SU-DHL-6 (cell line): ENCODE data around the gene CUL9.

Source experiments
- H2AFZ ChIP-seq: fragments of 200-600 bp; sonication (generic); 2 replicates; pipeline ENCODE4 v1.6.1; 2014; ENCODE audit warnings: low read depth, mild to moderate bottlenecking, moderate library complexity, mixed read lengths, antibody characterized with exemption, low read length; ENCODE audit not compliant: severe bottlenecking
- H3F3A ChIP-seq: fragments of 200-600 bp; shearing (Covaris generic); 2 replicates; pipeline ENCODE4 v1.6.0; 2016; ENCODE audit warnings: antibody characterized with exemption, mild to moderate bottlenecking; ENCODE audit not compliant: insufficient read depth
- H3K27ac ChIP-seq: fragments of 200-600 bp; sonication (generic); 2 replicates; pipeline ENCODE4 v1.5.1; 2016; ENCODE audit warnings: low read depth, mild to moderate bottlenecking, low read length, moderate library complexity, mixed read lengths
- H3K27me3 ChIP-seq: fragments of 200-600 bp; sonication (generic), shearing (Covaris generic); 2 replicates; pipeline ENCODE4 v1.6.0; 2014; ENCODE audit warnings: mild to moderate bottlenecking, low read length
- H3K36me3 ChIP-seq: fragments of 200-600 bp; sonication (generic); 2 replicates; pipeline ENCODE4 v1.6.1; 2014; ENCODE audit warnings: mild to moderate bottlenecking, low read length, mixed read lengths
- H3K4me2 ChIP-seq: fragments of 300-600, 200-600 bp; shearing (Covaris generic), sonication (generic); 2 replicates; pipeline ENCODE4 v1.6.0; 2014; ENCODE audit warnings: low read length, low read depth, mild to moderate bottlenecking; ENCODE audit not compliant: poor library complexity, severe bottlenecking
- H3K4me3 ChIP-seq: fragments of 200-600 bp; sonication (generic); 2 replicates; pipeline ENCODE4 v1.5.1; 2014; ENCODE audit warnings: antibody characterized with exemption, low read length, mild to moderate bottlenecking, mixed read lengths; ENCODE audit not compliant: insufficient read depth, poor library complexity, severe bottlenecking
- H3K79me2 ChIP-seq: fragments of 200-600 bp; sonication (generic); 2 replicates; pipeline ENCODE4 v1.6.1; 2014; ENCODE audit warnings: mild to moderate bottlenecking, low read length, moderate library complexity; ENCODE audit not compliant: insufficient read depth
- H3K9ac ChIP-seq: fragments of 200-600 bp; sonication (generic); 2 replicates; pipeline ENCODE4 v1.7.0; 2014; ENCODE audit warnings: mild to moderate bottlenecking, low read length
- H3K9me2 ChIP-seq: fragments of 200-600 bp; sonication (generic); replicated peaks from 2 replicates; pipeline ENCODE4 v1.6.1; 2014; ENCODE audit warnings: low read length; ENCODE audit not compliant: insufficient read depth
- H3K9me3 ChIP-seq: fragments of 200-600 bp; sonication (generic); 2 replicates; pipeline ENCODE4 v1.6.1; 2014; ENCODE audit warnings: low read length, mixed read lengths; ENCODE audit not compliant: insufficient read depth
- H4K20me1 ChIP-seq: fragments of 200-600 bp; sonication (generic); 2 replicates; pipeline ENCODE4 v1.6.1; 2014; ENCODE audit warnings: low read depth, mild to moderate bottlenecking, antibody characterized with exemption, low read length, moderate library complexity, mixed read lengths
- CTCF ChIP-seq: fragments of 200-600 bp; sonication (generic); IDR thresholded peaks from one replicate; pipeline ENCODE4 v1.5.1; 2017; ENCODE audit warnings: antibody characterized with exemption, mild to moderate bottlenecking, low read length, moderate library complexity; ENCODE audit not compliant: insufficient read depth, poor library complexity, severe bottlenecking
- EZH2phosphoT487 ChIP-seq: fragments of 200-600 bp; sonication (generic), shearing (Covaris generic); conservative IDR thresholded peaks from 2 replicates; pipeline ENCODE4 v1.6.1; 2018; ENCODE audit warnings: mild to moderate bottlenecking, antibody characterized with exemption, low read length, moderate library complexity, mixed read lengths

CUL9 gene

DNA sequence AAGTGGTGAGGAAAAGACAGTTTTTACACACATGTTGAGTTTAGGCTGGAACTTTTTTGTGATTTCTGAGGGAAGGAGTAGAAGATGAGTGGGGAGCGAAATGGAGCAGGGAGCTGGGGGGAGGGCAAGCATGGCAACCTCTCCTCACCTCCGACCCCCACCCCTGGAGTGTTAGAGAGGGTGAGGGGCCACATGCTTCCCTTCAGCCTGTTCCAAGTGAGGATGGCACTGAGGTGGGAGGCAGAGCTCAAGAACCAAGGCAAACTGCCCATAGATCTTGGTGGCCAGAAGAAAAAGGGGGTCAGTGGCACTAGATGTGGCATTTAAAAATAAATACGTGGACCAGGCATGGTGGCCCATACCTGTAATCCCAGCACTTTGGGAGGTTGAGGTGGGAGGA is 66.1 kb downstream of the CUL9 start:
- H3K9me2 ChIP-seq = no peaks in the 10 kb centered on the region
- H3K9ac ChIP-seq = no peak overlapping the region
- H3K79me2 ChIP-seq = no peaks in the 10 kb centered on the region
- no peak overlapping the region for H3K4me3 ChIP-seq
- no peak overlapping the region for H2AFZ ChIP-seq
- H4K20me1 ChIP-seq = no peaks in the 10 kb centered on the region
- no peaks in the 10 kb centered on the region for H3K27me3 ChIP-seq
- H3K36me3 ChIP-seq = no peaks in the 10 kb centered on the region
- no peak overlapping the region for H3K27ac ChIP-seq
- peaks cover 5% of the 10 kb centered on the region for H3F3A ChIP-seq
- H3K4me2 ChIP-seq = peak overlapping the region; percentile 71
- H3K9me3 ChIP-seq = no peaks in the 10 kb centered on the region
- TF ChIP-seq EZH2phosphoT487 = no peak
- no peak for TF ChIP-seq CTCF

- Histone ChIP-seq H3F3A (peaks cover 5% of the 10 kb centered on the region), H3K4me2 (no peak overlapping the region), H3K9ac (no peak overlapping the region), H2AFZ (no peak overlapping the region), H3K9me2 (no peaks in the 10 kb centered on the region), H3K79me2 (no peaks in the 10 kb centered on the region), H4K20me1 (no peaks in the 10 kb centered on the region), H3K27me3 (no peaks in the 10 kb centered on the region), H3K4me3 (no peak overlapping the region), H3K27ac (no peak overlapping the region), H3K36me3 (no peaks in the 10 kb centered on the region), H3K9me3 (no peaks in the 10 kb centered on the region)
- TF ChIP-seq EZH2phosphoT487 (no peak), CTCF (no peak)
These were observed 66.8 kb downstream of the CUL9 start for GRCh38 chr6:43248791-43249190.

GRCh38 chr6:43250992-43251373 is 69.0 kb downstream of the CUL9 start:
- no peaks in the 10 kb centered on the region for H4K20me1 ChIP-seq
- no peaks in the 10 kb centered on the region for H3K9me3 ChIP-seq
- H3K79me2 ChIP-seq = no peaks in the 10 kb centered on the region
- no peaks in the 10 kb centered on the region for H3K9me2 ChIP-seq
- no peaks in the 10 kb centered on the region for H3K36me3 ChIP-seq
- H3K27me3 ChIP-seq = no peaks in the 10 kb centered on the region
- no peak overlapping the region for H3K9ac ChIP-seq
- TF ChIP-seq EZH2phosphoT487 = no peak; the same call in 1 of the 2 replicates
- no peak overlapping the region for H3K27ac ChIP-seq
- H3K4me3 ChIP-seq = no peak overlapping the region
- H2AFZ ChIP-seq = no peak overlapping the region
- no peaks in the 10 kb centered on the region; the same call in 1 of the 2 replicates for H3F3A ChIP-seq
- no peak overlapping the region for H3K4me2 ChIP-seq

GRCh38 chr6:43253401-43253800 is 71.4 kb downstream of the CUL9 start:
- Histone ChIP-seq H3K27ac (no peak overlapping the region), H3K79me2 (no peaks in the 10 kb centered on the region), H3K9me3 (no peaks in the 10 kb centered on the region), H3K4me2 (no peak overlapping the region), H2AFZ (no peak overlapping the region), H3K4me3 (no peak overlapping the region), H3F3A (no peaks in the 10 kb centered on the region; the same call in 1 of the 2 replicates), H3K27me3 (no peaks in the 10 kb centered on the region), H3K36me3 (no peaks in the 10 kb centered on the region), H4K20me1 (no peaks in the 10 kb centered on the region), H3K9ac (no peak overlapping the region), H3K9me2 (no peaks in the 10 kb centered on the region)
- TF ChIP-seq CTCF (no peak), EZH2phosphoT487 (no peak)
